GM12878 (cell line): ENCODE measurements around the gene NCKAP5. TPM values are rescaled to one million over a fixed set of nuclear protein-coding genes. Genes with fewer than 3 reads are reported as not detected.

ENCODE experiments used
- ATAC-seq: fragments of 200-7000 bp; cut with Tn5 transposase; 3 replicates; pipeline ENCODE4 v1.9.1; 2020; ENCODE audit warnings: mild to moderate bottlenecking, moderate library complexity
- BruUV-seq: library from RNA; stranded (reverse); fragments of 400-500 nt; replicated peaks from 2 replicates; lab custom pipeline; 2021; lab: Mats Ljungman, UMichigan
- CTCF ChIA-PET: fragments of 300-600 bp; sonication (Branson Sonifier 250); formaldehyde crosslinking; extraction: SDS; loops from one replicate; lab custom pipeline; 2021; ENCODE audit warnings: inconsistent platforms; lab: Yijun Ruan, JAX
- POLR2A ChIA-PET: fragments of 350-600 bp; formaldehyde crosslinking; extraction: SDS; loops from one replicate; lab custom pipeline; 2021; ENCODE audit warnings: inconsistent platforms; lab: Charles Lee
- RAD21 ChIA-PET: fragments of 300-600 bp; sonication (Branson Sonifier 250); formaldehyde crosslinking; loops from one replicate; lab custom pipeline; 2023; ENCODE audit warnings: antibody characterized with exemption; ENCODE audit not compliant: unreplicated experiment; lab: Charles Lee
- SMC1A ChIA-PET: fragments of 300-600 bp; sonication (Branson Sonifier 250); formaldehyde crosslinking; loops from one replicate; lab custom pipeline; 2023; ENCODE audit not compliant: unreplicated experiment, uncharacterized antibody; lab: Charles Lee
- DNase-seq: peaks from one replicate; pipeline ENCODE4 v3.0.0-alpha.2; 2011; ENCODE audit warnings: low read depth, low spot score
- FAIRE-seq: peaks from 3 replicates; lab custom pipeline; 2011; peaks lifted over from hg19 to GRCh38; lab: Jason Lieb, UNC
- H2AFZ ChIP-seq: 2 replicates; pipeline ENCODE4 v1.6.0; 2011; ENCODE audit warnings: low read depth, low read length, control low read depth; ENCODE audit not compliant: control insufficient read depth
- H3K27ac ChIP-seq: 2 replicates; pipeline ENCODE4 v1.5.1; 2011; ENCODE audit warnings: control low read depth; ENCODE audit not compliant: control insufficient read depth, insufficient read depth
- H3K27me3 ChIP-seq, 2 experiments: replicated peaks in 1 of 2; 2 replicates each; pipeline versions ENCODE4 v1.6.0 to v1.6.1; 2011; ENCODE audit warnings: low read length in 1 of 2; ENCODE audit not compliant: control insufficient read depth in 2 of 2, insufficient read depth in 2 of 2
- H3K36me3 ChIP-seq, 2 experiments: 2 replicates each; pipeline ENCODE4 v1.5.1; 2011; ENCODE audit warnings: low read length in 1 of 2; ENCODE audit not compliant: control insufficient read depth in 2 of 2, insufficient read depth in 2 of 2
- H3K4me1 ChIP-seq: 2 replicates; pipeline ENCODE4 v1.6.1; 2011; ENCODE audit warnings: mild to moderate bottlenecking, low read length, moderate library complexity, mixed read lengths; ENCODE audit not compliant: control insufficient read depth, insufficient read depth
- H3K4me2 ChIP-seq: 2 replicates; pipeline ENCODE4 v1.6.0; 2011; ENCODE audit warnings: control low read depth; ENCODE audit not compliant: control insufficient read depth, insufficient read depth
- H3K4me3 ChIP-seq: fragments of 200-600 bp; sonication (generic); 2 replicates; pipeline ENCODE4 v1.5.1; 2016
- H3K79me2 ChIP-seq: 2 replicates; pipeline ENCODE4 v1.6.0; 2011; ENCODE audit warnings: low read length; ENCODE audit not compliant: control insufficient read depth, insufficient read depth
- H3K9ac ChIP-seq: 2 replicates; pipeline ENCODE4 v1.8.0; 2011; ENCODE audit warnings: low read length, control low read depth, mixed read lengths; ENCODE audit not compliant: control insufficient read depth, insufficient read depth
- H3K9me3 ChIP-seq: replicated peaks from 3 replicates; pipeline ENCODE4 v1.5.1; 2011; ENCODE audit warnings: mild to moderate bottlenecking, low read length; ENCODE audit not compliant: control insufficient read depth, insufficient read depth
- H4K20me1 ChIP-seq: 2 replicates; pipeline ENCODE4 v1.6.0; 2011; ENCODE audit not compliant: control insufficient read depth, insufficient read depth
- ATF2 ChIP-seq: IDR thresholded peaks from 2 replicates; pipeline ENCODE4 v1.6.1; 2012; ENCODE audit warnings: low read length, inconsistent platforms
- ATF7 ChIP-seq: fragments of 450-650 bp; IDR thresholded peaks from 2 replicates; pipeline ENCODE4 v1.6.1; 2016; ENCODE audit warnings: low read depth, mild to moderate bottlenecking
- BHLHE40 ChIP-seq, 2 experiments: fragments of 450-650 bp in 1 of 2; IDR thresholded peaks; 2 replicates each; pipeline ENCODE4 v1.6.1; 2011 to 2017; ENCODE audit warnings: low read depth in 2 of 2, borderline replicate concordance in 1 of 2, improper control_type of control experiment in 1 of 2, low read length in 1 of 2, mild to moderate bottlenecking in 1 of 2
- E2F4 ChIP-seq: IDR thresholded peaks from 2 replicates; pipeline ENCODE4 v1.6.1; 2012; ENCODE audit warnings: low read depth, low read length, improper control_type of control experiment
- EED ChIP-seq: sonication (generic); IDR thresholded peaks from 2 replicates; pipeline ENCODE4 v1.6.1; 2016; ENCODE audit warnings: antibody characterized with exemption, low read depth
- KDM1A ChIP-seq: fragments of 200-600 bp; sonication (generic); IDR thresholded peaks from 2 replicates; pipeline ENCODE4 v1.6.1; 2016; ENCODE audit warnings: borderline replicate concordance
- KLF5 ChIP-seq: fragments of 450-650 bp; IDR thresholded peaks from 2 replicates; pipeline ENCODE4 v1.6.1; 2014; ENCODE audit warnings: mild to moderate bottlenecking; ENCODE audit not compliant: partially characterized antibody
- MTA2 ChIP-seq: fragments of 450-650 bp; IDR thresholded peaks from 2 replicates; pipeline ENCODE4 v1.6.1; 2016; ENCODE audit warnings: low read depth, mild to moderate bottlenecking, moderate library complexity
- MYB ChIP-seq: fragments of 150-350 bp; IDR thresholded peaks from 2 replicates; pipeline ENCODE4 v1.6.1; 2014; ENCODE audit warnings: mild to moderate bottlenecking, low read depth, low read length, borderline replicate concordance
- POLR2A ChIP-seq: IDR thresholded peaks from 2 replicates; pipeline ENCODE4 v1.6.1; 2011; ENCODE audit warnings: low read depth, mild to moderate bottlenecking, low read length
- SMAD1 ChIP-seq: fragments of 450-650 bp; IDR thresholded peaks from 2 replicates; pipeline ENCODE4 v1.6.1; 2018; ENCODE audit warnings: mild to moderate bottlenecking, low read depth; ENCODE audit not compliant: partially characterized antibody
- SPI1 ChIP-seq: IDR thresholded peaks from 2 replicates; pipeline ENCODE4 v1.6.1; 2011; ENCODE audit warnings: low read depth, mild to moderate bottlenecking, low read length, moderate library complexity, borderline replicate concordance; ENCODE audit not compliant: insufficient read depth
- SREBF2 ChIP-seq: IDR thresholded peaks from 2 replicates; pipeline ENCODE4 v1.6.1; 2012; ENCODE audit warnings: mild to moderate bottlenecking, low read length
- SRF ChIP-seq, 2 experiments: IDR thresholded peaks; 2 replicates each; pipeline ENCODE4 v1.6.1; 2011; ENCODE audit warnings: low read depth in 2 of 2, low read length in 2 of 2, mild to moderate bottlenecking in 1 of 2, moderate library complexity in 1 of 2
- STAT1 ChIP-seq: fragments of 450-650 bp; conservative IDR thresholded peaks from 2 replicates; pipeline ENCODE4 v1.6.1; 2014; ENCODE audit warnings: antibody characterized with exemption, mild to moderate bottlenecking
- TARDBP ChIP-seq: IDR thresholded peaks from 2 replicates; pipeline ENCODE4 v1.6.1; 2016; ENCODE audit warnings: borderline replicate concordance
- TCF12 ChIP-seq: IDR thresholded peaks from 2 replicates; pipeline ENCODE4 v1.6.1; 2011; ENCODE audit warnings: low read depth, mild to moderate bottlenecking, low read length
- ZNF24 ChIP-seq: fragments of 450-650 bp; IDR thresholded peaks from 2 replicates; pipeline ENCODE4 v1.6.1; 2017; ENCODE audit warnings: antibody characterized with exemption, mild to moderate bottlenecking
- ZNF592 ChIP-seq: fragments of 450-650 bp; IDR thresholded peaks from 2 replicates; pipeline ENCODE4 v1.6.1; 2017; ENCODE audit warnings: mild to moderate bottlenecking, moderate library complexity
- WGBS: methylation state at CpG from one replicate; pipeline ENCODE4 v1.1.6; 2016; ENCODE audit warnings: low lambda C conversion rate; ENCODE audit not compliant: insufficient replicate concordance, insufficient coverage; ENCODE audit errors: missing lambda C conversion rate; 5-methylcytosine and 5-hydroxymethylcytosine counted together
- in situ Hi-C: fragments of 300-500 bp; cut with MboI; formaldehyde crosslinking; loops from 9 replicates; pipeline ENCODE4 v1.14.3; 2018; ENCODE audit warnings: mixed read lengths
- intact Hi-C: fragments of 100-400 bp; cut with micrococcal nuclease; formaldehyde crosslinking; loops from one replicate; pipeline ENCODE4 v1.14.2; 2022; ENCODE audit not compliant: unreplicated experiment
- polyA plus RNA-seq, 11 experiments: library from polyadenylated mRNA; depleted of rRNA in 4 of 11; unstranded in 6 of 11; stranded (reverse) in 5 of 11; fragments of >200 nt; fragmentation: Nextera tagmentation in 4 of 11; fragmentation: Illumina TruSeq in 1 of 11; extraction: Ambion mirVana in 4 of 11; extraction: Trizol in 1 of 11; gene quantifications; 1 replicate in 1 of 11; 2 replicates in 10 of 11; pipeline versions ENCODE4 v1.2.1 to v1.2.3, GENCODE V29; 2011 to 2016; ENCODE audit warnings: inconsistent platforms in 2 of 11, missing spikeins in 2 of 11, low read depth in 1 of 11
- total RNA-seq, 4 experiments: library from RNA; depleted of rRNA in 3 of 4; stranded (reverse); fragments of >200 nt in 3 of 4; fragmentation: Illumina TruSeq in 1 of 4; extraction: Trizol in 1 of 4; gene quantifications; 2 replicates each; pipeline versions ENCODE4 v1.2.1 to v1.2.3, GENCODE V29; 2013 to 2021

Gene NCKAP5
- total and polyA plus RNA-seq, 10 of the 15 experiments (the other 5 are each of a cell fraction or from before 2014, with no cell fraction given), result 0.06 to 0.44 (median 0.16) TPM

- no TSS peak for BruUV-seq
- no peak for FAIRE-seq
- no peaks in the 10 kb centered on the region for H4K20me1 ChIP-seq
- POLR2A ChIA-PET, result no interaction called here
- no peaks in the 10 kb centered on the region for H3K4me1 ChIP-seq
- H3K79me2 ChIP-seq, result no peaks in the 10 kb centered on the region
- RAD21 ChIA-PET, result no interaction called here
- in situ Hi-C loops (no loop called here), intact Hi-C loops (no loop called here)
- ATAC-seq, result no peak
- H3K9ac ChIP-seq, result no peak overlapping the region
- H2AFZ ChIP-seq, result no peak overlapping the region
- WGBS, result 0% methylated on average over 2 of the region's 2 CpGs
- H3K9me3 ChIP-seq, result no peaks in the 10 kb centered on the region; the same call in 2 of the 3 replicates
- no peak overlapping the region for H3K27ac ChIP-seq
- no peaks in the 10 kb centered on the region for H3K27me3 ChIP-seq
- H3K4me3 ChIP-seq, result no peak overlapping the region
- H3K4me2 ChIP-seq, result no peak overlapping the region
- CTCF ChIA-PET, result no interaction called here
- SMC1A ChIA-PET, result interaction anchor here (0.6 to 2.1 kb wide), 5 partner anchors 8 to 1614 kb away, joined by 3 to 7 read pairs (median 4); no protein-coding TSS in a partner anchor
- H3K36me3 ChIP-seq, result no peaks in the 10 kb centered on the region
- no peak for DNase-seq
- TF ChIP-seq ZNF592, result no peak
- no peak for TF ChIP-seq ZNF24
- no peak for TF ChIP-seq BHLHE40 (IDR thresholded peaks at IDR 0.05; ENCODE audit: borderline replicate concordance in 1 of 2, low read depth in 2 of 2, low read length in 1 of 2)
- TF ChIP-seq KLF5, result no peak
- no peak for TF ChIP-seq SREBF2
- TF ChIP-seq STAT1, result no peak
- TF ChIP-seq POLR2A, result no peak
- no peak for TF ChIP-seq EED
- no peak for TF ChIP-seq TARDBP
- no peak for TF ChIP-seq SPI1
- TF ChIP-seq KDM1A, result no peak
- TF ChIP-seq SRF (IDR thresholded peaks at IDR 0.05; ENCODE audit: low read depth in 2 of 2, low read length in 2 of 2), result no peak
- TF ChIP-seq TCF12, result no peak
- no peak for TF ChIP-seq MTA2
- TF ChIP-seq ATF2, result no peak
- no peak for TF ChIP-seq MYB
- no peak for TF ChIP-seq ATF7
- TF ChIP-seq E2F4, result no peak
- no peak for TF ChIP-seq SMAD1
Observed at GRCh38 chr2:132999421-132999820, 568.8 kb downstream of the NCKAP5 start.
